Measurements from ENCODE around the gene TRIM2.
A peak's percentile ranks its signal among the peaks of the same experiment; 100 is the strongest.

The TRIM2 gene

DNA sequence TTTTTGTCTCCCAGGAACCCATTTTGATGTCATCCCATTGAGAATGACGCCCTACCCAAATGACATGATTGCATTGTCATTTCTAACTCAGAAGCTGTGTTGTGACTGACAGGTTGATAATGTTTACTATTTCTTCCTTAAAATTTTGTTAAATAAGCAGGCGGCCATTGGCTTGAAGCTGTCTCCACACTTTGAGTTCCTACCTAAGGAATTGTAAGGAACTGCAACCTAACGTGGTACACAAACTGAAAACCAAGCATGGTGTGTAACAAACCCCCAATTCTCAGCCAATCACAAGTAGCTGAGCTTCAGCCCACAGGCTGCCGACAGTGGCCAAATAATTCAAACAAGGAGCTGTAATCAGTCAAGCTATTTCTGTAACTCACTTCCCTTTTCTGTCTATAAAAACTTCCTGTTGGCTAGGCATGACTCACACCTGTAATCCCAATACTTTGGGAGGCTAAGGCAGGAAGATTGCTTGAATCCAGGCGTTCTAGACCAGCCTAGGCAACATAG lies 137.4 kb downstream of the TRIM2 start:
- DNase-seq, result peak; percentile 86 to 88

GRCh38 chr4:153342751-153343552 lies 138.7 kb downstream of the TRIM2 start:
- no peak for DNase-seq

DNA sequence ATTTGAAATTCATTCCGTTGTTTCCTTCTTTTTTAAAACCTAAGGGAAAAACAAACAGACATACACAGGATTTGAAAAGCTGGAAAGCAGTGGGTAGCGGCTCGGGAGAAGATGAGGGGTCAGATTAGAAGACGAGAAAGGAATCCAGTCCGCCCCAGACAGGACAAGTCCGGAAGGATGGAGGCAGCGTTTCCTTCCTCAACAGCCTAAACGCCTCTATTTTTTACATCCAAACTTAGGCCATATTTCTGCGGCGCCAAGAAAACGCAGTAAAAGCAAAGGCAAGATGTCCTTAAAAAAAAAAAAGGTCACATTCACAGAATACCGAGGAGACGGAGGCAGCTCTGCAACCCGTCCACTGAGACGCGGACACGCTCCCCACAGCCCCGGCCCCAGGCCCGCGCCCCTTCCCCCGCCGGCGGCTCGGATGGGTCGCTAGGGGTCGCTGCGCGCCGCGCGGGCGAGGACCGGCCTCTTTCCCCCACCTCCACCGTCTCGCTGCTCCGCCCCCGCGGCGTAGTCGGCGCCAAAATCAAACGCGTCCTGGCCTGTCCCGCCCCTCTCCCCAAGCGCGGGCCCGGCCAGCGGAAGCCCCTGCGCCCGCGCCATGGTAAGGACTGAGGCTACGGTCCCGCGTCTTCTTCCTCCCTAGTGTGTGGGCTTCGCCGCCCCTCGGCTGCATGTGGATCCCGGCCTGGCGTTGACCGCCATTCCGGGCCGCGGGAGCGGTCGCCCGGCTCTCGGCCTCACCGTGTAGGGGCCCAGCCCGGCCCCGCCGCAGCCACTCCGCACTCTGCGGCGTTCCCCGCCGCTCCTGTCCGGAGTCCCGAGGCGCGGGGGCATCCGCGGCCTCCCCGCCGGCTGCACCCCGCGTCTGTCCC lies 140.1 kb downstream of the TRIM2 start, which contains the start of gene MND1:
Gene MND1 (plus strand): TSS at position 558 of the 881 bp plus-strand sequence. CDS start 50 bp downstream, at position 608.
- DNase-seq, result peak; percentile 79 to 84

GRCh38 chr4:153345012-153345981 lies 141.1 kb downstream of the TRIM2 start:
- DNase-seq, result peak; percentile 73 to 75

GRCh38 chr4:153346031-153346430 lies 141.8 kb downstream of the TRIM2 start:
- peak in 1 of 2 experiments; percentile 49 for DNase-seq

GRCh38 chr4:153346563-153346962 lies 142.3 kb downstream of the TRIM2 start:
- peak; percentile 22 to 26 for DNase-seq

DNA sequence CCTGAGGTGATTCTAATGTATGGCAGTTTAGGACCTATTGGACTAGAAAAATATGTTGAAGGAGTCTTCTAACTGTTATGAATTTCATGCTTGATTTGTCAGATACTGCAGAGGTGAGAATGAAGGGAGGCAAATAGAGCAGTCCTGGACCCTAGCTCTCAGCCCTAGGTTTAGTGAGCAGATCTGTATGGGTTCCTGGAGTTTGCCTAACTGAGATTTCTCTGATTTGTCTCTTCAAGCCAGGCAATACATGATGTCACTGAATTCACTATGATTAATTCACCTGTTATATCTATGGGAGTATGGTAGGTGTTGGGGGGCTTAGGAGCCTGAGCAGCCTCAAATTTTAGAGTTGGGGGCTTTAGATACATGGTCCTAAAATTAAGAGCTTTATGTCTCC lies 142.9 kb downstream of the TRIM2 start:
- no peak for DNase-seq

- peak in 1 of 2 experiments; percentile 8 for DNase-seq
Observed at GRCh38 chr4:153348006-153348405, 143.8 kb downstream of the TRIM2 start.

GRCh38 chr4:153349206-153349805 lies 145.1 kb downstream of the TRIM2 start:
- no peak for DNase-seq

GRCh38 chr4:153362184-153362583 lies 157.9 kb downstream of the TRIM2 start:
- DNase-seq, result no peak

DNA sequence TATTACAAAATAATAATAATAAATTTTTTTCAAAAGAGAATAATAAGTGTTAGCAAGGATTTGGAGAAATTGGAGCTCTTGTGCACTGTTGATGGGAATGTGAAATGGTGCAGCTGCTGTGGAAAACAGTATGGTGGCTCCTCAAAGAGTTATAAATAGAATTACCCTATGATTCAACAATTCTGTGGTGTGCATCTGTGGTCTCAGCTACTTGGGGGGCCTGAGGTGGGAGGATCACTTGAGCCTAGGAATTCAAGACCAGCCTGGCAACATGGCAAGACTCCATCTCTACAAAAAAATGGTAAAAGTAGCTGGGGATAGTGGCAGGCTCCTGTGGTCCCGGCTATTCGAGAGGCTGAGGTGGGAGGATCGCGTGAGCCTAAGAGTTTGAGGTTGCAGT lies 159.8 kb downstream of the TRIM2 start:
- DNase-seq, result no peak

- DNase-seq, result peak in 1 of 2 experiments; percentile 4
Observed at GRCh38 chr4:153365003-153365402, 160.8 kb downstream of the TRIM2 start.

DNA sequence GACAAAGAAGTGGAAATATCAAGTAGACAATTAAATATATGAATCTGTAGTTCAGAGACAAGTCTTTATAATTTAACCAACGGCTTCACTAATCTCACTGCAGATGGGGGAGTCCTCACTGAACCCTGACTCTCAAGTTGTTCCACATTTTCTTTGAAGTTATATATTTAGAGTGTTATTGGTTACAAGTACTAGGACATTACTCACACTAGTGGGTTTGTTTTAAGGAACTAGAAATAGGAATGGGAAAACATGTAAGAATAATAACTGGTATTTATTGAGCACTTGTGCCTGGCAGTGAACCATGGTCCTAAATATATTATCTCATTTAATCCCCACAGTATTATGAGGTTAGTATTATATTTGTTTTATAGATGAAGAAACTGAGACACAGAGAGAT lies 162.2 kb downstream of the TRIM2 start:
- DNase-seq, result no peak

GRCh38 chr4:153367092-153367491 lies 162.8 kb downstream of the TRIM2 start:
- no peak for DNase-seq

GRCh38 chr4:153369021-153369420 lies 164.8 kb downstream of the TRIM2 start:
- no peak for DNase-seq

- DNase-seq, result no peak
Observed at GRCh38 chr4:153371701-153372234, 167.5 kb downstream of the TRIM2 start.

DNA sequence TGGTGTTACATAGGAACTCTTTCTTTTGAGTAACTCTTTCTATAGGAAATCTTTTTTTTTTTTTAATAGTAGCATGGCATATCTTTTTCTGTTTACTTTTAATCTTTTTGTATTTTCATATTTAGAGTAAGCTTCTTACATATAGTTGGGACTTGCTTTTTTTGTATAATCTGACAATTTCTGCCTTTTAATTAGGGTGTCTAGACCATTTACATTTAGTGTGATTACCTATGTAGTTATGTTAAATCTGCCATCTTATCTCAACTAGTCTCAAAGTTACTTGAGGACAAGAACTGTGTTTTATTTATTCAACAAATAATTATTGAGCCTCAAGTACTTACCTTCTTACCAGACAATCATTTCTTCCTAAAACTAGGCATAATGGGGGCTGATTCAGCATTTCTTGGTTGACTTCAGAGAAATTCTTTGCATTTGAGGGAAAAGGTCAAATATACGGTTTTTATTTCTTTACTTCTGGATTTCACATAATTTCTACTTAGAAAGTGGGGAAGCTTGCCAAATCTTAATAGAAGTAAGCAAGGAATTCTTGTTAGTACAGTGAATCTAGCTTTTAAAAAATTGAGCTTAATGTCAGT lies 168.8 kb downstream of the TRIM2 start:
- DNase-seq, result no peak

- no peak for DNase-seq
Observed at GRCh38 chr4:153374442-153374841, 170.2 kb downstream of the TRIM2 start.

- no peak for DNase-seq
Observed at GRCh38 chr4:153375303-153375702, 171.1 kb downstream of the TRIM2 start.

DNA sequence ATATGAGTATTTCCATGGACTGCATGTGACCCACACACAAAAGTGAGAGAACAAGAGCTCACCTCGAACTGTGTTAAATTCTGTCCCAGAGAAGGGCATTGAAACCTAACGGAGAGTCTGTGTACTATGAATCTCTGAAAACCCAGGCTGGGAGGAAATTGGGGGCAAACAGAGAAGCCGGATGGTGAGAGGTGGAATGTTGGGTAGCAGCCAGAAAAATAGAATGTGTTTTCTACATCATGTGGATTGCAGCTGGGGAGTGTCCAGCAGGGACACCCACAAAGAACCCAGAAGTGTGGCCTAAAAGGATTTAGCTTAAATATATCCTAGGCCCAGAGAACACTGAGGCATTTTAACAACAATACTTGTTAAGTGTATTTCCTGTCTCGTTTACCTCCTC lies 178.9 kb downstream of the TRIM2 start:
- no peak for DNase-seq

DNA sequence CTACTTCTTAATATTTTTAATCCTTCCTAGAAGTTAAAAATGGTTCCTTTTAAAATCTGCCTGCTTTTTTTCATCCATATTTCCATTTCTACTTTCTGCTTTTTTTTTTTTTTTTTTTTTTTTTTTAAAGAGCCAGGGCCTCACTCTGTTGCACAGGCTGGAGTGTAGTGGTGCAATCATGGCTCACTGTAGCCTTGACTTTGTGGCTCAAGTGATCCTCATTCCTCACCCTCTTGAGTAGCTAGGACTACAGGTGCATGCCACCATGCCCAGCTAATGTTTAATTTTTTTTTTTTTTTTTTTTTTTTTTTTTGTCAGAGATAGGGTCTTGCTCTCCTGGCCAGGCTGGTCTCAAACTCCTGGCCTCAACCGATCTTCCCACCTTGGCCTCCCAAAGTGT lies 179.9 kb downstream of the TRIM2 start:
- no peak for DNase-seq

Data from Kasumi-1 (cell line).